NCI-H1417 treated with DMSO at 0.1 percent for 48 hours (cell line): ENCODE results near the gene NKX6-2.
"Not testable (repeated sequence)": the region's sequence is repeated elsewhere in the genome, so short reads cannot be mapped to it uniquely, and the experiment has no call there.

Experiments used
- DNase-seq: peaks from one replicate; lab custom pipeline; 2025; lab: John Stamatoyannopoulos, UW

NKX6-2 gene

GRCh38 chr10:132780356-132780755 lies 5.6 kb downstream of the NKX6-2 start:
- DNase-seq = no peak

GRCh38 chr10:132779549-132780294 lies 6.2 kb downstream of the NKX6-2 start:
- no peak for DNase-seq

GRCh38 chr10:132777441-132777840 lies 8.5 kb downstream of the NKX6-2 start:
- DNase-seq = no peak

- no peak for DNase-seq
Measured at GRCh38 chr10:132776821-132777220, 9.1 kb downstream of the NKX6-2 start.

GRCh38 chr10:132776186-132776585 lies 9.8 kb downstream of the NKX6-2 start:
- no peak for DNase-seq

GRCh38 chr10:132774902-132775863 lies 10.8 kb downstream of the NKX6-2 start:
- no peak for DNase-seq

GRCh38 chr10:132774181-132774901 lies 11.6 kb downstream of the NKX6-2 start:
- DNase-seq = no peak

GRCh38 chr10:132772816-132773215 lies 13.1 kb downstream of the NKX6-2 start:
- not testable (repeated sequence) for DNase-seq

- DNase-seq = no peak
Measured at GRCh38 chr10:132770061-132771021, 15.6 kb downstream of the NKX6-2 start.

- DNase-seq = no peak
Measured at GRCh38 chr10:132768346-132769248, 17.4 kb downstream of the NKX6-2 start.

GRCh38 chr10:132766291-132766690 lies 19.7 kb downstream of the NKX6-2 start:
- no peak for DNase-seq

- DNase-seq = no peak
Measured at GRCh38 chr10:132765435-132765834, 20.5 kb downstream of the NKX6-2 start.

- DNase-seq = no peak
Measured at GRCh38 chr10:132764108-132764507, 21.8 kb downstream of the NKX6-2 start.

GRCh38 chr10:132763545-132763944 lies 22.4 kb downstream of the NKX6-2 start:
- DNase-seq = no peak

- DNase-seq = no peak
Measured at GRCh38 chr10:132762267-132762666, 23.7 kb downstream of the NKX6-2 start.

GRCh38 chr10:132761395-132762060 lies 24.4 kb downstream of the NKX6-2 start:
- no peak for DNase-seq

- no peak for DNase-seq
Measured at GRCh38 chr10:132758865-132759264, 27.1 kb downstream of the NKX6-2 start.

- DNase-seq = no peak
Measured at GRCh38 chr10:132757171-132757570, 28.8 kb downstream of the NKX6-2 start.

GRCh38 chr10:132756591-132756990 lies 29.4 kb downstream of the NKX6-2 start:
- no peak for DNase-seq
